IPS-NIHi7 (cell line): Measurements from ENCODE around the gene RPS4Y2.

Source experiments
- DNase-seq: peaks from one replicate; pipeline ENCODE4 v3.0.0; 2012; ENCODE audit warnings: mixed read lengths; ENCODE audit errors: extremely low spot score

RPS4Y2 gene

GRCh38 chrY:20755808-20756207, at the start of gene RPS4Y2:
TSS of gene RPS4Y2 (plus strand) at chrY:20756108. CDS start at chrY:20756164, 56 bp downstream.
- DNase-seq: no peak

GRCh38 chrY:20714391-20714790, 41.5 kb upstream of the RPS4Y2 start:
- no peak for DNase-seq

DNA sequence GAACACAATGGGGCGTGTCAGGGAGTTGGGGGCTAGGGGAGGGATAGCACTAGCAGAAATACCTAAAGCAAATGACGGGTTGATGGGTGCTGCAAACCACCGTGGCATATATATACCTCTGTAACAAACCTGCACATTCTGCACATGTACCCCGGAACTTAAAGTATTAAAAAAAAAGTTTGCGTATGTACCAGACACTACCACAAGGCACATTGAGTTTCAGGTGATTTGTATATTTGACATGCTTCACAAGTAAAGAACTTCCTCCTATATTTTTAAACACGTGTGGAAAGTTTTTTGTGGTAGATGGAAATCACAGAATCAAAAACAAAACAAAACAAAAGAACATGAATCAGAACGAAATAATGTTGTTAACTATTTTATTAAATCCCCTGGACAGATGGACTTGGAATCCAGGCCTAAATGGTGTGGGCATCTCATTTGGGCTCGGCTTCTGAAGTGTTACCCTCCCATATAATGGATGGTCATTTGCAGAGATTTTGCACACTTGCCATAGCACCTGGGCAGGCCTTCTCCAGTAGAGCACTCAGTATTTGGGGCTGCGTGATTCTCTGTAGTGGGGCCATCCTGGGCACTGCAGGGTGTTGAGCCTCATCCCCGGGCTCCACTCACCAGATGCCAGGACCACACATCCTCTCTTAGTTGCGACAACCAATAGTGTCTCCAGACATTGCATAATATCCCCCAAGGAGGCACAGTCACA, 29.6 kb upstream of the RPS4Y2 start:
- no peak for DNase-seq

- DNase-seq: no peak
Measured at GRCh38 chrY:20735200-20735599, 20.7 kb upstream of the RPS4Y2 start.

- DNase-seq: no peak
Measured at GRCh38 chrY:20739806-20740205, 16.1 kb upstream of the RPS4Y2 start.

GRCh38 chrY:20740609-20741008, 15.3 kb upstream of the RPS4Y2 start:
- DNase-seq: no peak

DNA sequence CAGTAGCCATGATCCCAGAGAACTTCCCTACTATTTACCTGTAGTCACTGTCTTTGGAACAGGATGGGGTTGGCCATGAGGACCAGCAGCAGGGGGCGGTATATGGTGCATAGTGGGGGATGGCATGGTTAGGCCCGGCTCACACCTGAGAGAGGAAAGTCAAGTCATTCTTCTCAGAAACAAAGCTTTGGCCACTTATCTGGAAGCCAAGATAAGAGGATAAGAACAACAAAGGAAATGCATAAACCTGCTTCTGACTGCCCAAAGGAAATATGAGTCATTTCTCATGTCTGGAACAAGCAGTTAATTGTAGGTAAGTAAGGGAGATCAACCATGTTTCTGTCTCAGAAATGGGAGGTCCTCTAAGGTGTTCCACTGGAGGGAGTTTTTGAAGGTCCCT, 10.8 kb upstream of the RPS4Y2 start:
- DNase-seq: no peak

DNA sequence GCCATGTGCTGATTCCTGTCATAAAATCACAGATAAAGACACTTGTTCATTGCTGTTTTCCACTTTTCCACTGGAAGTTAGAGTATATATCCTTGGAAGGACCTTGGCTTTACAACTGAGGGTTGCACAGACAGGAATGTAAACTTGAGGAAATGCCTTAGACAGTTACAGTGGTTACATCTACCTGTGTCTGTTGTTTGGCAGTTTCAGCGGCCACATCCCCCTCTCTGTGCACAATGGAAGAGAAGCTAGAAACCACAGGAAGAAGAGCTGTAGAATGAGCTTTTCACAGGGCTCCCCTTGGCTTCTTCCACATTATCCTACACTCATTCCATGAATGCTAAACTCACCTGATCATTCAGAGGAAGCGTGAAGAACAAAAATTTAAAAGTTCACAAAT, 9.0 kb upstream of the RPS4Y2 start:
- no peak for DNase-seq

DNA sequence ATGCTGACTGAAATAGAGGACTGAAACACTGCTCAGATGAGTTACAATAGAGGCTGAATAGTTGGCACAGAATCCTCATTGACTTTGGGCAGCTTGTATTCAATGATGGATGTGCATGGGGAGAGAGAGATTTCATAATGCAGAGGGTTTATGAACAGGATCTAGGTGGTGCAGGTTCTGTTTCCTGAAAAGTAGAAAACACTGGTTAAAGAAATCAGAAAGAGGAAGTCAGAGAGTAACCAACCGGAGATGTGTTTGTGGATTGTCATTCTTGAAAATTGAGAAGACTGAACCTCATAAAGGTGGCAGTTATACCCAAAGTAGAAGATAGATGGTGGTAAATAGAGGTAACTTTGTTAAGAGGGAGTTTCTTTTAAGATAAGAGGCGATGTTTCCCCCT, 8.0 kb downstream of the RPS4Y2 start:
- no peak for DNase-seq

GRCh38 chrY:20765117-20765516, 9.2 kb downstream of the RPS4Y2 start:
- no peak for DNase-seq

DNA sequence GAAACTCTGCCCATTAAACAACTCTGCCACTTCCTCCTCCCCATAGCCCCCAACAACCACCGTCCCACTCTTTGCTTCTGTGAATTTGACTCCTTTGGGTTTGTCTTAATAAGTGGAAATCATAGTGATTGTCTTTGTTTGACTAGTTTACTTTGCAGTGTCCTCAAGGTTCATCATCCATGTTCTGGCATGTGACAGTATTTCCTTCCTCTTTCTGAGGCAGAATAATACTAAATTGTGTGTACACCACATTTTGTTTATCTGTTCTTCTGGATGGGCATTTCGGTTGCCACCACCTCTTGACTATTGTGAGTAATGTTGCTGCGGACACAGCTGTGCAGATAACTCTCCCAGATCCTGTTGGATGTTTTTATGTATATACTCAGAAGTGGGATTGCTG, 14.8 kb downstream of the RPS4Y2 start:
- no peak for DNase-seq

DNA sequence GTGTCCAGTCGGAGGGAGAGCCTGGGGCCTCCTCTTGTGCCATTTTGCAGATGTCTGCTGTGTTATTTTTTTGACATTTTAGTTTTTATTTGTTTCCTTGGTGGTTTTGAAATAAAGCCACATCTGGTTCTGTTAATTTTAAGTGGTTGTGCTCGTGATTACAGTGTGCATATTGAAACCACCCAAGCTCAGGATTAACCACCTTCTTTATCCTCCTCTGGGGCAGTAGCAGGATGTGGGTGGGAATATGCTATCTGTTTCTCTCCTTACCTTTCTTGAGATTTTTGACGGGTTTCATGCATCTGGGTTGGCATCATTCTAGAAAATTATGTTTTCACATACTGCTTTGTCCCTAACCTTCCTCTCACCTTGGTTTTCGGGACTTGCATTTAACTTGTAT, 20.2 kb downstream of the RPS4Y2 start:
- DNase-seq: no peak

DNA sequence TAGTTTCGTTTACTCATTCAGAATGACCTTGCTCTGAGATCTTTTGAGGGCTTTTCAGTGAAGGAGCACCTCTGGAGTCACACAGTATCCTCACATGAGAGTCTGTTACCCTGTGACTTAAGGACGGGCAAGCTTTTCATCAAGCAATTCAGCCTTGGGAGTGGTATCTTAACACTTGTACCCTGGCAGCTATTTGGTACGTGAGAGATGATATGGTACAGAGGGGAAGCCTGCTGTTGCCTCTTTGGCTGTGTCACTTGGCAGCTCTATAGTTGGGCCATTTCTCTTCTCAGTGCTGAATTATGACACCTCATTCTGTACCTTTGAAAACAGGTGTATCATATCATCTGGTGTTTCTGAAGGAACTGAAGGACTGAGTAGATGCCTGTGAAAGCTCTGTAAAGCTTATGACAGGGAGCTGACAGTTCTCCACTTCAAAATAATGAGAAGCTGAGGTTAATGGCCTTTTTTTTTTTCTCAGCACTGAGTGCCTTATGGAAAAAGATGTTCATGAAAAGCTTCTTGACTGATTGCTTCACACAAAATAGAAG, 24.3 kb downstream of the RPS4Y2 start:
- DNase-seq: no peak

DNA sequence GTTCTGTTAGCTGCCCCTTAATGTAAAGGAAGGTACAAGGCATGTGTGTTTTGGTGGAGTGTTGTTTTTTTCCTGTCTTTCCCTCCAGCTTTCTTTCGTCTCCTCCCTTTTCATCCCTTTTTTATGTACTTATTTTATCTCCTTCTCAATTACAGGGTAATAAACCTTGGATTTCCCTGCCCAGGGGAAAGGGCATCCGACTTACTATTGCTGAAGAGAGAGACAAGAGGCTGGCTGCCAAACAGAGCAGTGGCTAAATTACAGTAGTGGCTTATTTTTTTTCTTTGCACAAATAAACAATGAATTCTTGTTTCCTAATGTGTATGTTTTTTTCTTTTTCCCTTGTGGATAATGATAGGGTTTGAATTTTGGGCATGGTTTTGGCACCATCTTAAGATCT, 24.9 kb downstream of the RPS4Y2 start:
- no peak for DNase-seq

- no peak for DNase-seq
Measured at GRCh38 chrY:20781408-20781807, 25.5 kb downstream of the RPS4Y2 start.

- no peak for DNase-seq
Measured at GRCh38 chrY:20784965-20785364, 29.1 kb downstream of the RPS4Y2 start.

GRCh38 chrY:20787076-20787475, 31.2 kb downstream of the RPS4Y2 start:
- no peak for DNase-seq

GRCh38 chrY:20798351-20799049, 42.6 kb downstream of the RPS4Y2 start:
- DNase-seq: no peak

- no peak for DNase-seq
Measured at GRCh38 chrY:20802659-20803058, 46.8 kb downstream of the RPS4Y2 start.

GRCh38 chrY:20806243-20806642, 50.3 kb downstream of the RPS4Y2 start:
- no peak for DNase-seq

DNA sequence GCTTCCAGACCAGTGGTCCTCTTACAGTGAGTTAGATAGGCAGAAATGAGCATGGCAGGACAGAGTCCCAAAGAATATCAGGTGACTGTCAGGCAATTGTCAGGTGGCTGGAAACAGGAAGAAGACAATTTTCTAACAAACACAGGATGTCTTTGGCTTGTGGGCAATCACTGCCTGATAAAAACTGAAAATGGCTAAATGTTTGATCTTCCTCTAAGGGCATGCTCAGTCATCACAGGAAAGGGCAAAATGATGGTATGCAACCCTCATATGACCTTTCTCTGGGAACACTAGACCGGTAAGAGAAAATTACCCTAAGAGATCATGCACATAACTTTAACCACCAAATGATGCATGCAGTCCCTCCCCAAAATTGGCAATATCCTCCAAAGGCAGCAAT, 57.6 kb downstream of the RPS4Y2 start:
- DNase-seq: no peak

GRCh38 chrY:20814794-20815193, 58.9 kb downstream of the RPS4Y2 start:
- DNase-seq: no peak

DNA sequence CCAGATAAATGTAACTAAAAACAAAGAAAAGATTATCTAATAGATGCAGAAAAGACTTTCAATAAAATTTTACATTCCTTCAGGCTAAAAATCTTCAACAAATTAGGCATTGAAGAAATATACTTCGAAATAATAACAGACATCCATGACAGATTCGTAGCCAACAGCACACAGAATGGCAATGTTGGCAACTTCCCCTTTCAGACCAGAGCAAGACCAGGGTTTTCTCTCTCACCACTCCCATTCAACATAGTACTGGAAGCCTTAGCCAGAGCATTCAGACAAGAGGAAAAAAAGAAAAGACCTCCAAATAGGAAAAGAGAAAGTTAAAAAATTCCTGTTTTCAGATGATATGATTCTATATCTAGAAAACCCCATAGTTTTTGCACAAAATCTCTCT, 61.2 kb downstream of the RPS4Y2 start:
- no peak for DNase-seq
